K562 (cell line): Measurements from ENCODE around the gene AIF1. TPM values are rescaled to one million over a fixed set of nuclear protein-coding genes. Genes with fewer than 3 reads are reported as not detected.

Source experiments
- HDGF ChIP-seq: fragments of 450-650 bp; IDR thresholded peaks from 2 replicates; pipeline ENCODE4 v1.6.1; 2016
- THRAP3 ChIP-seq: fragments of 450-650 bp; IDR thresholded peaks from 2 replicates; pipeline ENCODE4 v1.6.1; 2016; ENCODE audit warnings: mild to moderate bottlenecking, inconsistent platforms, borderline replicate concordance
- ZBTB11 ChIP-seq, 3 experiments: fragments of 200-800 bp in 1 of 3; fragments of 250-450 bp in 1 of 3; fragments of 450-650 bp in 1 of 3; sonication (Bioruptor Pico) in 1 of 3; sonication (Bioruptor generic) in 1 of 3; formaldehyde crosslinking in 1 of 3; IDR thresholded peaks; 2 replicates each; pipeline versions ENCODE4 v1.6.1 to v1.8.0; 2016 to 2022; ENCODE audit warnings: mild to moderate bottlenecking in 2 of 3, missing genetic modification characterization in 2 of 3, missing compliant biosample characterization in 1 of 3, moderate library complexity in 1 of 3
- microRNA-seq: library from miRNA; unstranded; fragments of <30 nt; microRNA quantifications from one replicate; pipeline ENCODE4, GENCODE V29; 2018; ENCODE audit warnings: borderline microRNAs expressed
- polyA plus RNA-seq, 8 experiments: library from polyadenylated mRNA; depleted of rRNA in 4 of 8; stranded (reverse) in 5 of 8; unstranded in 3 of 8; fragments of >200 nt; fragmentation: Nextera tagmentation in 2 of 8; fragmentation: Illumina TruSeq in 1 of 8; extraction: Ambion mirVana in 2 of 8; extraction: Trizol in 1 of 8; gene quantifications; 2 replicates each; pipeline versions ENCODE4 v1.2.1 to v1.2.3, GENCODE V29; 2011 to 2014; ENCODE audit warnings: inconsistent platforms in 1 of 8, missing spikeins in 1 of 8
- small RNA-seq: library from RNA; depleted of rRNA; stranded (forward); fragments of <200 nt; gene quantifications from one replicate; pipeline ENCODE3, GENCODE V24; 2014
- total RNA-seq, 7 experiments: library from RNA; depleted of rRNA in 6 of 7; stranded (reverse); fragments of >200 nt in 6 of 7; fragmentation: Illumina TruSeq in 2 of 7; extraction: Trizol in 2 of 7; gene quantifications; 2 replicates each; pipeline versions ENCODE4 v1.2.1 to v1.2.3, GENCODE V29; 2011 to 2021; ENCODE audit warnings: low replicate concordance in 1 of 7

The AIF1 gene
- total and polyA plus RNA-seq, 9 of the 15 experiments (the other 6 are each of a cell fraction or from before 2014, with no cell fraction given): 9.4 to 33.4 (median 19.4) TPM

- TF ChIP-seq ZBTB11 (CRISPR knock-in tag; IDR thresholded peaks at IDR 0.05): no peak
- TF ChIP-seq THRAP3: no peak
- TF ChIP-seq HDGF: no peak
These were observed 51.4 kb downstream of the AIF1 start (continued) for GRCh38 chr6:31666337-31666965.

Small RNA genes lying within 50 kb of the gene (microRNA-seq; reads per million reads assigned to microRNA genes)
- 0.46 reads per million for gene MIR6832

Small RNA genes lying within 50 kb of the gene (small RNA-seq; reads per million reads assigned to genes)
- gene MIR6832 (not detected), gene RF00019 (not detected), gene SNORA38 (22.4 reads per million, percentile 97 among the genes with 10 or more reads in this experiment), gene UQCRHP1 (not detected)

Other genes with a start within 250 kb of the AIF1 start
Only the 7 nearest of the 35 such genes appear.
- not detected in 2 replicates for gene TNF, start 39.7 kb upstream of the AIF1 start, total RNA-seq (2014; rRNA removed)
- not detected in 2 replicates for gene TNF, start 39.7 kb upstream of the AIF1 start, total RNA-seq (2014; rRNA removed; fragmentation: Illumina TruSeq; extraction: Trizol)
- not detected in 2 replicates for gene TNF, start 39.7 kb upstream of the AIF1 start, total RNA-seq (2015; rRNA removed; fragmentation: Illumina TruSeq; extraction: Trizol)
- gene TNF, start 39.7 kb upstream of the AIF1 start, total RNA-seq (2021): 0.36 and 0.40 TPM in 2 replicates
- gene TNF, start 39.7 kb upstream of the AIF1 start, polyA plus RNA-seq (2011; rRNA removed): not detected in 2 replicates
- gene TNF, start 39.7 kb upstream of the AIF1 start, polyA plus RNA-seq (2014; fragmentation: Illumina TruSeq; extraction: Trizol): not detected in 2 replicates
- not detected for gene TNF, start 39.7 kb upstream of the AIF1 start, polyA plus RNA-seq (2014; fragmentation: Nextera tagmentation; extraction: Ambion mirVana)
- gene TNF, start 39.7 kb upstream of the AIF1 start, polyA plus RNA-seq (2014; rRNA removed): 0.08 TPM in 1 of 2 replicates, not detected in the other
- gene LTB, start 32.8 kb upstream of the AIF1 start, total RNA-seq (2014; rRNA removed): not detected in 2 replicates
- gene LTB, start 32.8 kb upstream of the AIF1 start, total RNA-seq (2014; rRNA removed; fragmentation: Illumina TruSeq; extraction: Trizol): not detected in 2 replicates
- 0.30 TPM in 1 of 2 replicates, not detected in the other for gene LTB, start 32.8 kb upstream of the AIF1 start, total RNA-seq (2015; rRNA removed; fragmentation: Illumina TruSeq; extraction: Trizol)
- gene LTB, start 32.8 kb upstream of the AIF1 start, total RNA-seq (2021): 0.51 and 1.0 TPM in 2 replicates
- gene LTB, start 32.8 kb upstream of the AIF1 start, polyA plus RNA-seq (2011; rRNA removed): 0.11 TPM in 1 of 2 replicates, not detected in the other
- not detected in 2 replicates for gene LTB, start 32.8 kb upstream of the AIF1 start, polyA plus RNA-seq (2014; fragmentation: Illumina TruSeq; extraction: Trizol)
- gene LTB, start 32.8 kb upstream of the AIF1 start, polyA plus RNA-seq (2014; fragmentation: Nextera tagmentation; extraction: Ambion mirVana): not detected
- 0.07 and 0.27 TPM in 2 replicates for gene LTB, start 32.8 kb upstream of the AIF1 start, polyA plus RNA-seq (2014; rRNA removed)
- gene LST1, start 29.0 kb upstream of the AIF1 start, total RNA-seq (2014; rRNA removed): 0.49 and 0.82 TPM in 2 replicates
- gene LST1, start 29.0 kb upstream of the AIF1 start, total RNA-seq (2014; rRNA removed; fragmentation: Illumina TruSeq; extraction: Trizol): 0.99 and 1.3 TPM in 2 replicates
- 7.6 and 7.8 TPM in 2 replicates for gene LST1, start 29.0 kb upstream of the AIF1 start, total RNA-seq (2015; rRNA removed; fragmentation: Illumina TruSeq; extraction: Trizol)
- 1.7 and 1.9 TPM in 2 replicates for gene LST1, start 29.0 kb upstream of the AIF1 start, total RNA-seq (2021)
- gene LST1, start 29.0 kb upstream of the AIF1 start, polyA plus RNA-seq (2011; rRNA removed): 1.3 and 2.5 TPM in 2 replicates
- gene LST1, start 29.0 kb upstream of the AIF1 start, polyA plus RNA-seq (2014; fragmentation: Illumina TruSeq; extraction: Trizol): 1.7 and 2.4 TPM in 2 replicates
- gene LST1, start 29.0 kb upstream of the AIF1 start, polyA plus RNA-seq (2014; fragmentation: Nextera tagmentation; extraction: Ambion mirVana): 1 to 10 TPM; 1.8 to 2.0 TPM
- 1.3 and 1.5 TPM in 2 replicates for gene LST1, start 29.0 kb upstream of the AIF1 start, polyA plus RNA-seq (2014; rRNA removed)
- not detected in 2 replicates for gene NCR3, start 22.2 kb upstream of the AIF1 start, total RNA-seq (2014; rRNA removed)
- gene NCR3, start 22.2 kb upstream of the AIF1 start, total RNA-seq (2014; rRNA removed; fragmentation: Illumina TruSeq; extraction: Trizol): 0.22 TPM in 2 replicates
- gene NCR3, start 22.2 kb upstream of the AIF1 start, total RNA-seq (2015; rRNA removed; fragmentation: Illumina TruSeq; extraction: Trizol): 0.29 and 0.94 TPM in 2 replicates
- 0.67 and 0.86 TPM in 2 replicates for gene NCR3, start 22.2 kb upstream of the AIF1 start, total RNA-seq (2021)
- 0.84 and 1.3 TPM in 2 replicates for gene NCR3, start 22.2 kb upstream of the AIF1 start, polyA plus RNA-seq (2011; rRNA removed)
- gene NCR3, start 22.2 kb upstream of the AIF1 start, polyA plus RNA-seq (2014; fragmentation: Illumina TruSeq; extraction: Trizol): 0.40 and 0.93 TPM in 2 replicates
- gene NCR3, start 22.2 kb upstream of the AIF1 start, polyA plus RNA-seq (2014; fragmentation: Nextera tagmentation; extraction: Ambion mirVana): 1 to 10 TPM; 1.3 to 1.9 TPM
- 0.84 and 0.88 TPM in 2 replicates for gene NCR3, start 22.2 kb upstream of the AIF1 start, polyA plus RNA-seq (2014; rRNA removed)
- 72.6 and 94.0 TPM in 2 replicates for gene PRRC2A, start 5.5 kb downstream of the AIF1 start, total RNA-seq (2014; rRNA removed)
- 36.7 and 43.2 TPM in 2 replicates for gene PRRC2A, start 5.5 kb downstream of the AIF1 start, total RNA-seq (2014; rRNA removed; fragmentation: Illumina TruSeq; extraction: Trizol)
- gene PRRC2A, start 5.5 kb downstream of the AIF1 start, total RNA-seq (2015; rRNA removed; fragmentation: Illumina TruSeq; extraction: Trizol): 63.0 and 75.6 TPM in 2 replicates
- gene PRRC2A, start 5.5 kb downstream of the AIF1 start, total RNA-seq (2021): 295 and 332 TPM in 2 replicates
- gene PRRC2A, start 5.5 kb downstream of the AIF1 start, polyA plus RNA-seq (2011; rRNA removed): 44.0 and 113 TPM in 2 replicates
- 170 and 205 TPM in 2 replicates for gene PRRC2A, start 5.5 kb downstream of the AIF1 start, polyA plus RNA-seq (2014; fragmentation: Illumina TruSeq; extraction: Trizol)
- gene PRRC2A, start 5.5 kb downstream of the AIF1 start, polyA plus RNA-seq (2014; fragmentation: Nextera tagmentation; extraction: Ambion mirVana): 1 to 10 TPM; 1.0 to 1.7 TPM
- 114 and 118 TPM in 2 replicates for gene PRRC2A, start 5.5 kb downstream of the AIF1 start, polyA plus RNA-seq (2014; rRNA removed)
- gene BAG6, start 37.4 kb downstream of the AIF1 start, total RNA-seq (2014; rRNA removed): 246 and 295 TPM in 2 replicates
- gene BAG6, start 37.4 kb downstream of the AIF1 start, total RNA-seq (2014; rRNA removed; fragmentation: Illumina TruSeq; extraction: Trizol): 100 and 105 TPM in 2 replicates
- gene BAG6, start 37.4 kb downstream of the AIF1 start, total RNA-seq (2015; rRNA removed; fragmentation: Illumina TruSeq; extraction: Trizol): 124 and 125 TPM in 2 replicates
- 422 and 484 TPM in 2 replicates for gene BAG6, start 37.4 kb downstream of the AIF1 start, total RNA-seq (2021)
- 86.1 and 202 TPM in 2 replicates for gene BAG6, start 37.4 kb downstream of the AIF1 start, polyA plus RNA-seq (2011; rRNA removed)
- gene BAG6, start 37.4 kb downstream of the AIF1 start, polyA plus RNA-seq (2014; fragmentation: Illumina TruSeq; extraction: Trizol): 304 and 355 TPM in 2 replicates
- gene BAG6, start 37.4 kb downstream of the AIF1 start, polyA plus RNA-seq (2014; fragmentation: Nextera tagmentation; extraction: Ambion mirVana): 10 to 100 TPM; 41.9 to 54.1 TPM
- 225 and 263 TPM in 2 replicates for gene BAG6, start 37.4 kb downstream of the AIF1 start, polyA plus RNA-seq (2014; rRNA removed)
- gene APOM, start 40.7 kb downstream of the AIF1 start, total RNA-seq (2014; rRNA removed): 5.7 and 6.6 TPM in 2 replicates
- 10.4 and 10.8 TPM in 2 replicates for gene APOM, start 40.7 kb downstream of the AIF1 start, total RNA-seq (2014; rRNA removed; fragmentation: Illumina TruSeq; extraction: Trizol)
- 6.6 and 7.1 TPM in 2 replicates for gene APOM, start 40.7 kb downstream of the AIF1 start, total RNA-seq (2015; rRNA removed; fragmentation: Illumina TruSeq; extraction: Trizol)
- gene APOM, start 40.7 kb downstream of the AIF1 start, total RNA-seq (2021): 9.7 and 10.1 TPM in 2 replicates
- 7.7 and 8.6 TPM in 2 replicates for gene APOM, start 40.7 kb downstream of the AIF1 start, polyA plus RNA-seq (2011; rRNA removed)
- gene APOM, start 40.7 kb downstream of the AIF1 start, polyA plus RNA-seq (2014; fragmentation: Illumina TruSeq; extraction: Trizol): 13.1 and 17.4 TPM in 2 replicates
- 10 to 100 TPM; 23.9 to 24.3 TPM for gene APOM, start 40.7 kb downstream of the AIF1 start, polyA plus RNA-seq (2014; fragmentation: Nextera tagmentation; extraction: Ambion mirVana)
- 10.1 and 13.5 TPM in 2 replicates for gene APOM, start 40.7 kb downstream of the AIF1 start, polyA plus RNA-seq (2014; rRNA removed)